Immature natural killer cell (primary cell): ENCODE data around the gene KRTAP5-3. TPM values are rescaled to one million over a fixed set of nuclear protein-coding genes. Genes with fewer than 3 reads are reported as not detected.

Experiments used
- DNase-seq, 3 donors: peaks; one replicate each; pipeline ENCODE4 v3.0.0; 2022; ENCODE audit warnings: mixed read lengths in 1 of 3
- H3K27ac Mint-ChIP-seq, 6 donors: one replicate each; pipeline ENCODE4 v1.8.0; 2020; ENCODE audit warnings: mixed read lengths in 6 of 6, mild to moderate bottlenecking in 5 of 6, inconsistent platforms in 4 of 6, moderate library complexity in 3 of 6
- H3K27me3 Mint-ChIP-seq, 3 donors: one replicate each; pipeline ENCODE4 v1.8.0; 2020 to 2021; ENCODE audit warnings: low read depth in 3 of 3, mild to moderate bottlenecking in 3 of 3, mixed read lengths in 3 of 3, moderate library complexity in 3 of 3, inconsistent platforms in 1 of 3
- H3K36me3 Mint-ChIP-seq, 3 donors: one replicate each; pipeline ENCODE4 v1.8.0; 2020; ENCODE audit warnings: mixed read lengths in 3 of 3, inconsistent platforms in 2 of 3, mild to moderate bottlenecking in 2 of 3
- H3K4me1 Mint-ChIP-seq, 2 donors: one replicate each; pipeline ENCODE4 v1.8.0; 2020; ENCODE audit warnings: inconsistent platforms in 2 of 2, mild to moderate bottlenecking in 2 of 2, mixed read lengths in 2 of 2, moderate library complexity in 1 of 2
- H3K4me3 Mint-ChIP-seq, 5 donors: one replicate each; pipeline ENCODE4 v1.8.0; 2020; ENCODE audit warnings: mild to moderate bottlenecking in 5 of 5, mixed read lengths in 5 of 5, inconsistent platforms in 3 of 5, moderate library complexity in 3 of 5
- H3K9me3 Mint-ChIP-seq, 6 donors: one replicate each; pipeline ENCODE4 v1.8.0; 2020; ENCODE audit warnings: mild to moderate bottlenecking in 6 of 6, mixed read lengths in 6 of 6, inconsistent platforms in 4 of 6, moderate library complexity in 3 of 6
- polyA plus RNA-seq, 3 donors: library from polyadenylated mRNA; unstranded; fragments of 300-500 nt; fragmentation: Illumina TruSeq; gene quantifications; one replicate each; pipeline ENCODE4 v1.2.3, GENCODE V29; 2021

Gene KRTAP5-3
- polyA plus RNA-seq, 3 donors from 2014 or later, result not detected

DNA sequence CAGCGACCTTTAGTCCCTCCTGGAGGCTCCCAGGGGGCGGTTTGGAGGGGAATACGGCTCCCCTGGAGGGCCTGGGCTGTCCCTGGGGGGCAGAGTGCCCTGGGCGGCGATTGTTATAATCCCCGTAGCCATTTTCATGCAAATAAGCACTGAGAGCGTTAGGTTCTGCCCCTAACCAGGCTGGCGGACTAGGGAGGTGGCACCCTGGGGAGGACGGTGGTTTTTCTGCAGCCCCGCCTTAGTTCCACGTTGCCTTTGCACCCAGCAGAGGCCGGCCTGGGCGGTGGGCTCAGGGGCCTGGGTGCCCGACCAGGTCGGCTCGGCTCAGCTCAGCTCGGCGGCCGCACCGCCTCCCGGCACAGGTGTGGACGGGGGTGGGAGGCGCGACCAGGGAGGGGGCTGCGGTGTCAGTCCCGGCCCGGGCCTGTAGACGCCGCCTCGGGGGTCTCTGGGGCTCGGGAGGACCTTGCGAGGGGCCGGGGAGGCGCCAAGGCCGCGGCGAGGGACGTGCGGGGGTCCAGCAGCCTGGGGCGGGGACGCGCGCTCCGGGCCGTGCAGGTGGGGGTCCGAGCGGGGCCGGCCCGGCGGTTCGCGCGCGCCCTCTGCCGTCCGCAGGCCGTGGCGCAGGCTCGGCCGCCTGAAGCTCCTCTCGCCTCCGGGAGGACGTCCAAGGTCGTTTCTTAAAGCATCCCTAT lies 33.9 kb downstream of the KRTAP5-3 start:
- Mint-ChIP-seq H3K4me3 (peak overlapping the region; percentile 50 to 77 (median 76)), H3K27ac (peak overlapping the region; percentile 60 to 93 (median 88)), H3K9me3 (peaks cover 0 to 5% (median 1%) of the 10 kb centered on the region in 6 donors)

GRCh38 chr11:1573903-1574237 lies 34.4 kb downstream of the KRTAP5-3 start:
- Mint-ChIP-seq H3K27ac (peak overlapping the region; percentile 60 to 93 (median 88)), H3K4me3 (peak overlapping the region; percentile 40 to 77 (median 76)), H3K36me3 (peaks cover 0 to 2% (median 0%) of the 10 kb centered on the region in 3 donors), H3K9me3 (peaks cover 0 to 4% (median under 1%) of the 10 kb centered on the region in 6 donors), H3K27me3 (peaks cover 16 to 34% (median 18%) of the 10 kb centered on the region in 3 donors), H3K4me1 (peaks cover 5 to 25% of the 10 kb centered on the region in 2 donors)
- DNase-seq, result peak in 1 of 3 donors; percentile 21

More for the DNA sequence above, 33.9 kb downstream of the KRTAP5-3 start:
- H3K4me1 Mint-ChIP-seq, result peaks cover 5 to 21% of the 10 kb centered on the region in 2 donors
- peaks cover 11 to 29% (median 19%) of the 10 kb centered on the region in 3 donors for H3K27me3 Mint-ChIP-seq
- peak; percentile 63 to 69 (median 64) for DNase-seq
- H3K36me3 Mint-ChIP-seq, result peaks cover 0 to 6% (median 0%) of the 10 kb centered on the region in 3 donors

DNA sequence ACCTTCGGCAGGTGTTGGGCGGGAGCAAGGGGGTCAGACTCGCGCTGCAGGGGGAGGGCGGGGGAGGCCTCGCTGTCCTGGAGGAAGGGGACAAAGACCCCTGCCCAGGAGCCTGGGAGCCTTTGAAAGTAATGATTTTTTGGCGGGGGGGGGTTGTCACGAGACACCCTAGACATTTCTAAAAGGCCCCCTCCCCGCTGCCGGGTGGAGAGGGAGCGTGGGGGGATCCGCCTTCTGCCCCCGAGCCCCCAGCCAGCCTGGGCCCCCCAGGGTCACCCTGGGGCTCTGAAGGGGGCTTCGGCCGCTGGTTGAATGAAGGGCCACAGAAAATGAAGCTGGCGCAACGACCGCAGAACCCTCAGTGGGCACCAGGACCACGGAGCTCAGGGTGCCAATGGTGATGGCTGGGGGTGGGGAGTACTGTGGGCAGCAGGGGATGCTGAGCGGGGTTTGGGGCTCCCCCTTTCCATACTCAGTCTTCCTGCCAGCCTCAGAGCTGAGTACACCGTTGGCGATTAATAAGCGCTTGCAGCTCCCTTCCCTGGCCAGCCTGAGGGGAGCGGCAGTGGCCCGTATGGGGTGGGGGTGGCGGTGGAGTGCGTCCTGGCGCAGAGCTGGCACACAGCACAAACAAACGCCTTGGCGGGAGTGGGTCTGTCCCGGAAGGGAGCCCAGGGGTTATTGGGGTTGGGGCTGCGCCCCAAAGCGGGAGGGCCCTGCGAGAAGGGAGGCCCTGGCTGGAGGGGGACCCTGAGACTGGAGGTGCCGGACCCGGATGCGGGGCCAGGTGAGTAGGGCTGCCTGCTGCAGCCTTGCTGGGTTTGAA lies 35.0 kb downstream of the KRTAP5-3 start:
- DNase-seq, result peak; percentile 43 to 56 (median 49)
- H3K27ac Mint-ChIP-seq, result peak overlapping the region; percentile 60 to 93 (median 88)
- peak overlapping the region; percentile 57 to 77 (median 76) for H3K4me3 Mint-ChIP-seq
- no peaks in the 10 kb centered on the region for H3K36me3 Mint-ChIP-seq
- H3K9me3 Mint-ChIP-seq, result peaks cover 0 to 2% (median 0%) of the 10 kb centered on the region in 6 donors
- H3K27me3 Mint-ChIP-seq, result peaks cover 20 to 37% (median 21%) of the 10 kb centered on the region in 3 donors
- peaks cover 5 to 30% of the 10 kb centered on the region in 2 donors for H3K4me1 Mint-ChIP-seq

GRCh38 chr11:1572197-1573076 lies 35.8 kb downstream of the KRTAP5-3 start, which contains the start of gene DUSP8:
DUSP8 (minus strand) TSS chr11:1572271; CDS start chr11:1565826, 6,445 bp downstream.
- Mint-ChIP-seq H3K36me3 (no peaks in the 10 kb centered on the region), H3K4me3 (peak within 1 kb of the TSS; percentile 44 to 77 (median 59)), H3K4me1 (peaks cover 5 to 36% of the 10 kb centered on the region in 2 donors), H3K9me3 (no peaks in the 10 kb centered on the region), H3K27me3 (peaks cover 22 to 42% (median 23%) of the 10 kb centered on the region in 3 donors), H3K27ac (peak within 1 kb of the TSS in 5 of 6 donors; percentile 68 to 92 (median 84))
- DNase-seq, result peak; percentile 93 to 96 (median 93)

DNA sequence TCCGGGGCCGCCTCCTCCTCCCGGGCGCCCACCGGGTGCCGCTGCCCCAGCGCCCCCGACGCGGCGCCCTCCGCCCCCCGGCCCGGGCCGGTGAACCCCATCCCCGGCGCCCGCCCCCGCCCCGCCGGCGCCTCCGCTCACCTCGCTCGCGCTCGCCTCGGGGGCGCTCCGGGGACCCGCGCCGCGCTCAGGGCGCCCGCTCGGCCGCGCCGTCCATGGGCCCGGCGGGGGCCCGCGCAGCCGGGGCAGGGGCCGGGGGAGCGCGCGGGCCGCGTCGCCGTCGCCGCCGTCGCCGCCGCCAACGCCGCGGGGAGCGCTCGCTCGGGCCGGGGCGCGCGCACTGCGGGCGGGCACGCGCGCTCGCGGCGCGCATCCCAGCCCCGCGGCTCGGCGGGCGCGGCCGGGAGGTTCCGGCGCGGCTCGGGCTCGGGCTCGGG lies 36.5 kb downstream of the KRTAP5-3 start:
- Mint-ChIP-seq H3K27ac (no peak overlapping the region), H3K36me3 (no peaks in the 10 kb centered on the region), H3K27me3 (peaks cover 23 to 42% (median 24%) of the 10 kb centered on the region in 3 donors), H3K4me3 (no peak overlapping the region), H3K4me1 (peaks cover 5 to 38% of the 10 kb centered on the region in 2 donors), H3K9me3 (no peaks in the 10 kb centered on the region)
- DNase-seq, result no peak

DNA sequence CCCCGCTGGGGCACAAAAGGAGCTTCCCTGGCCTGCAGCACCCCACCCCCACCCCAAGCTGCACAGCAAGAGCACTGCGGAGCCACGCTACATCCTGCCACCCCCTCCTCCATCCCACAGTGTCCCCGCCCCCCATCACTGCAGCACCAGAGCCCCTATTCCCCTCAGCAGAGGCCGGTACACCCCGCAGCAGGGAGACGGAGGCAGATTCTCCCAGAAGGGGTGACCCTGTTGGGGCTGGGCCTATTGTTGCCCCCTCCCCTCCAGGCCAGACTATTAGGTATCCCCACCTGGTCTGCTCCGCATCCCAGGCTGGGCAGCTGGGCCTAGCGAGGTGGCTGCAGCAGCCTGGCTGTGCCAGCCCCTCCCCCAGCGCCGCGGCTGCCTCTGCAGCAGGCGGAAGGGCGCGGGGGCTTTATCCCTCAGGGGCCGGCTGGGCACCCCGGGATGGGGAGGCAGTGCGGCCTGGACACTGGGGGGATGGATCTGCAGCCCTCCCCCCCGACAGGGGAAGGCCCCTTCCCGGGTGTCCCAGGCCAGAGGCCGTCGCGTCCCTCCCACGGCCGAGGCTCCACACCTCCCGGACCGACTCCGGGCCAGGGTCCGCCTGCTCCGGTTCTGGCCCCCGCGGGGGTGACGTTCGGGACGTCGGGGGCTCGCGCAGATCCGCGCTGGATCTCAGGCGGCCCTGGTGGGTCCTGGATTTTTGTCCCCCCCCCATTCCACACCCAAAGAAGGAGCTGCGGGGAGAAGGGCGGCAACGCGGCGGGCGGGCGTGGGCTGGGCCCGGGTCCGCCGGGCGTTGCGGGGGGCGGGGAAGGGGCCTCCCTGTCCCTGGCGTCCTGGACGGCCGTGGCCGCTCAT lies 37.1 kb downstream of the KRTAP5-3 start:
- Mint-ChIP-seq H3K4me3 (peak overlapping the region; percentile 51 to 74 (median 64)), H3K36me3 (no peaks in the 10 kb centered on the region), H3K4me1 (peaks cover 5 to 38% of the 10 kb centered on the region in 2 donors), H3K27me3 (peaks cover 24 to 42% (median 25%) of the 10 kb centered on the region in 3 donors), H3K27ac (peak overlapping the region in 5 of 6 donors; percentile 66 to 84 (median 72)), H3K9me3 (no peaks in the 10 kb centered on the region)
- DNase-seq, result peak in 1 of 3 donors; percentile 32

- Mint-ChIP-seq H3K9me3 (no peaks in the 10 kb centered on the region), H3K27ac (peak overlapping the region; percentile 7 to 84 (median 70)), H3K4me1 (peaks cover 5 to 38% of the 10 kb centered on the region in 2 donors), H3K27me3 (peaks cover 23 to 42% (median 23%) of the 10 kb centered on the region in 3 donors), H3K36me3 (no peaks in the 10 kb centered on the region), H3K4me3 (peak overlapping the region; percentile 51 to 74 (median 64))
- DNase-seq, result no peak
Observed at GRCh38 chr11:1570531-1570895, 37.8 kb downstream of the KRTAP5-3 start.

DNA sequence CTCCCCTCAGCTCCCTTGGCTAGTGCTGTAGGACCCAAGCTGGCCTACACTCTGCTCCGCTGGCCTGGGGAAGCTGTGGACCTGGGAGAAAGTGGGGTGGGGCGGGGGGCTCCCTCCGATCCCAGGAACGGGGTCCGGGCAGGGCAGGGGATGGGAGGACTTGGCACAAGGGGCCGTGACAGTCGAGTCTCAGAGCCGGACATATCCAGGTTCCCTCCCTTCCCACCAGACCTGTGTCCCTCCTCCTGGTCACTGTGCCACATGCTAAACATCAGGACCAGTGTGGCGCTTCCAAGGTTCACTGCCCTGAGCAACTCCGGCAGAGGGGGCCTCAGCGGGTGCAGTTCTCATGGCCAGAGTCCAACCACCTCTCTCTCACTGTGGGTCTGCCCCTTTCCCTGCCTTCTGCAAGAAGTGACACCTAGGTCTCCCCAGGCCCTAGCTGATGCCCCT lies 38.2 kb downstream of the KRTAP5-3 start:
- no peak for DNase-seq
- H3K27me3 Mint-ChIP-seq, result peaks cover 18 to 41% (median 25%) of the 10 kb centered on the region in 3 donors
- H3K27ac Mint-ChIP-seq, result peak overlapping the region; percentile 7 to 86 (median 78)
- peak overlapping the region in 3 of 5 donors; percentile 64 to 74 (median 68) for H3K4me3 Mint-ChIP-seq
- H3K4me1 Mint-ChIP-seq, result peaks cover 3 to 38% of the 10 kb centered on the region in 2 donors
- H3K9me3 Mint-ChIP-seq, result no peaks in the 10 kb centered on the region
- no peaks in the 10 kb centered on the region for H3K36me3 Mint-ChIP-seq

DNA sequence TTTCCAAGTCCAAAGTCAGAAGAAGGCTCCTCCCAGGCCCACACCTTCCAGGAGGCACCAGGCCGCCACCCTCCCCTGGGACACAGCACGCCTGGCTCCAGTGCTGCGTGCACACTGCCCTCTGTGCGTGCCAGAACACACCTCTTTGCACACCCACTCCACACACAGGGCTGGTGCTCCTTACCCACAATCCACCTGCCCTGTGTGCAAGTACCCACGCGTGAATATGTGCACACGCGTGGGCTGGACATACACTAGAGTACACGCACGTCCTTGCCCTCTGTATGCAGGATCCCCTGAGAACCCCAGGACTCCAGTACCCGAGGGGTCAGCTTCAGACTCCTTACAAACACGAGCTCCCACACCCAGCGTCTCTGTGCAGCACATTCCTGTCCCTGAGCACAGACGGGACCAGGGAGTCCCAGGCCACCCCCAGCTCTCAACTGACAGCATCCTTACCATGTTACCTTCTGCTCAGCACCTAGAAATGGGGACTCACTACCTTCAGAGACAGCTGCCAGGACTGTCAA lies 38.9 kb downstream of the KRTAP5-3 start:
- DNase-seq, result no peak
- H3K27me3 Mint-ChIP-seq, result peaks cover 18 to 41% (median 27%) of the 10 kb centered on the region in 3 donors
- H3K4me1 Mint-ChIP-seq, result peaks cover 0 to 38% of the 10 kb centered on the region in 2 donors
- H3K27ac Mint-ChIP-seq, result peak overlapping the region in 5 of 6 donors; percentile 49 to 86 (median 74)
- no peaks in the 10 kb centered on the region for H3K36me3 Mint-ChIP-seq
- H3K4me3 Mint-ChIP-seq, result peak overlapping the region; percentile 30 to 55 (median 32)
- no peaks in the 10 kb centered on the region for H3K9me3 Mint-ChIP-seq

GRCh38 chr11:1568441-1568911 lies 39.8 kb downstream of the KRTAP5-3 start:
- Mint-ChIP-seq H3K4me1 (peaks cover 0 to 31% of the 10 kb centered on the region in 2 donors), H3K9me3 (no peaks in the 10 kb centered on the region), H3K27me3 (peaks cover 19 to 38% (median 27%) of the 10 kb centered on the region in 3 donors), H3K27ac (peak overlapping the region in 5 of 6 donors; percentile 39 to 81 (median 68)), H3K4me3 (peak overlapping the region in 2 of 5 donors; percentile 49 to 61), H3K36me3 (no peaks in the 10 kb centered on the region)
- peak; percentile 77 to 85 (median 78) for DNase-seq

DNA sequence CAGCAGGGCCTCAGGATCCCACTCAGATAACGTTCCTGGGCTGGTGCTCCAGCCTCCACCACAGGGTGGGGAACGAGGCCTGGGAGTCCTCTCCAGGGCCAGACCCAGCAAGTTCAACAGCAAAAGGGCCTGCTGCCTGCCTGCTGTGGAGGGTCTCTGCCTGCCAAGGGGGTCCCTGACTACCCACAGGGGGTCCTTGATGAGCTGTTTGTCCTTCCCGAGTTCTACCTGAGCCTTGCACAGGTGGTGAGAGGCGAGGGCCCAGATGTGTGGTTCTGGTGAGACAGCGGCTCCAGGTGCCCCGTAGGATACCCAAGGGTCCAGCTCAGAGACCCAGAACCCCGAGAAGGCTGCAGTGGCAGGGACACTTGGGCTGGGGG lies 40.6 kb downstream of the KRTAP5-3 start:
- H3K27me3 Mint-ChIP-seq, result peaks cover 17 to 34% (median 23%) of the 10 kb centered on the region in 3 donors
- H3K9me3 Mint-ChIP-seq, result no peaks in the 10 kb centered on the region
- peaks cover 0 to 30% of the 10 kb centered on the region in 2 donors for H3K4me1 Mint-ChIP-seq
- no peak for DNase-seq
- H3K4me3 Mint-ChIP-seq, result no peak overlapping the region
- H3K36me3 Mint-ChIP-seq, result no peaks in the 10 kb centered on the region
- peak overlapping the region in 3 of 6 donors; percentile 10 to 17 (median 12) for H3K27ac Mint-ChIP-seq
